GM19452 (cell line): ENCODE results near the gene ALG9.
"Not testable (repeated sequence)": the region's sequence is repeated elsewhere in the genome, so short reads cannot be mapped to it uniquely, and the experiment has no call there.

Source experiments
- ATAC-seq: cut with Tn5 transposase; IDR thresholded peaks from one replicate; pipeline ENCODE4 v1.9.1; 2021; ENCODE audit not compliant: unreplicated experiment

The ALG9 gene

DNA sequence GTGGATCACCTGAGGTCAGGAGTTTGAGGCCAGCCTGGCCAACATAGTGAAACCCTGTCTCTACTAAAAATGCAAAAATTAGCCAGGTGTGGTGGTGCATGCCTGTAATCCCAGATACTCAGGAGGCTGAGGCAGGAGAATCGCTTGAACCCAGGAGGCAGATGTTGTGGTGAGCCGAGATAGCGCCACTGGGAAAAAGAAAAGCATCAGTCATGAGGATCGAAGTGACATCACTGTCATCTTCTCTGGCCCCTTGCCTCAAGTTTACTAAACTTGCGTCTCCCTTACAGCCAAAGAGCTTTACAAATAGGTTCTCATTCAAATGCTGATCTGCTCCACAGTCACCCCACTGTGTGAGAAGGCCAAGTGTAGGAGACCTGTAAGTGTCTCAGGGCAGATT is 100.2 kb downstream of the ALG9 start:
- not testable (repeated sequence) for ATAC-seq

DNA sequence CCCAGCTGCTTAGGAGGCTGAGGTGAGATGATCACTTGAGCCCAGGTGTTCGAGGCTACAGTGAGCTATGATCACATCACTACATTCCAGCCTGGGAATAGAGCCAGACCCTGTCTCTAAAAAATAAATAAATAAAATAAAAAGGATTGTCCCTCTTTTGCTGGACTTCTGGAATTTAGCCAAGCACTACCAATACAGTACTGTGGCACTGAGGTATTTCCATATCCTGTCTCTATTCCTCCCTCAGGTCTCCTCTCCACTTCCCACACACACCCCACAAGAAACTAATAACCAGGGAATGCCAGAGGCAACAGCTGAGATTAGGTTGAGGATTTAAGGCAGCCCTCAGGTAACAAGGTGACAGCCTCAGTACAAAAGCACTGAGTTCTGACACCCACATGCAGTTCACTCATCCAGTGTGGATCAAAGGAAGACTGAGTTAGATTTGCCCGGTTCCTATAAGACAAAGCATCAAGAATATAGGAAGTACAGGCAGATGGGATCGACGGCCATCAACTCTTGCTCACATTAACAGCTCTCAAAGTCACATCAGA is 100.7 kb downstream of the ALG9 start:
- no peak for ATAC-seq

DNA sequence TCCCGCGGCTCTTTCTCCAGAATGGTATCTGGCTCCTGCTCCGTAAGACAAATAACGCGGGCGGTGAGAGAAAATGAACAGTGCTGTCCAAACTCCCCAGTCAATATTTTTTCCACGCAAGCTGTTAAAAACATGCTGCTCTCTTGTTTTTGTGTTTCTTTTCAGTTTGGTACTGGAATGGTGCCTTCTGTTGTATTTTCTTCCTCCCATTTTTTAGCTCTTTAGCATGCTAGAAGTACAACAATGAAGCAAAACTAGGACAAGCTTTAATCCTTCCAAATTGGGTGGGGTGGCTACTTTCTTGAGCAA is 104.6 kb downstream of the ALG9 start:
- ATAC-seq = no peak

DNA sequence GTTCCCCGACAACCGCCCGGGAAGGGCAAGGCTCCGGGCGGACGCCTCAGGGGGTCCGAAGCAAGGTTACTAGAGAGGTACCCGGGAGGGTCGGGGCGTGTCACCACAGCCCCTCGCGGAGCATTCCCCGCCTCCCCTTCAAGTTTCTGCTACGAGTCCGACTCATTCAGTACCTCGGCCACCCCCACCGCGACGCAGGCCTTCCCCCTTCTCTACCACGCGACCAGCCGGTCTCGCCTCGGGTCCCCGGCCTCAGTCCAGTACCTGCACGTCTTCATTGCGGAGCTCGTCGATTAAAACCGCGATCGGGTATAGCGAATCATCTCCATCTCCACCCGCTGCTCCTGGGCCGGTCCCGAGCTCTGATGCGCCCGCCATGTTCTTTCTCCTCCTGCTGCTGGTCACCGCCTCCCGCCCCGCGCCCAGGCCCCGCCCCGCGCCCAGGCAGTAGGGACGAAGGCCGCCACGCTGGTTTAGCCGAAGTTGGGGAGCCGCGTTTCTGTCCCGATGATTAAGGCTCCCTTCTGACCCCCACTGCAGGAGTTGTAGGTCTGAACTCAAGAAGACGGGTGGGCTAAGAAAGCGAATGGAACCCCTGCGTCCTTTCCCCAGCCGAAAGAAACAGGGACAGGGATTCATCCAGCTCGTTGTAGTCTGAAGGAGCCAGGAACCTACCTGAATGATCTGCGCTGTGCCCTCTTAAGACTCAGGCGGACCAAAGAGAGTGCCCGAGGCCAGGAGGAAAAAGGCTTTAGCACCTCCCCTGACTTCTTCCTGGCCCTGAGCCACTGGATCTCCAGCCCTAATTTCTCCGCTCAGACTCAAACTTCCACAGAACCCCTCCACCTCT is 105.2 kb downstream of the ALG9 start, which contains the start of gene PPP2R1B:
Gene PPP2R1B, minus strand, starts transcription at position 406 of the 850 bp plus-strand sequence. Its CDS starts 28 bp downstream, at position 378.
- ATAC-seq = peak; percentile 89

DNA sequence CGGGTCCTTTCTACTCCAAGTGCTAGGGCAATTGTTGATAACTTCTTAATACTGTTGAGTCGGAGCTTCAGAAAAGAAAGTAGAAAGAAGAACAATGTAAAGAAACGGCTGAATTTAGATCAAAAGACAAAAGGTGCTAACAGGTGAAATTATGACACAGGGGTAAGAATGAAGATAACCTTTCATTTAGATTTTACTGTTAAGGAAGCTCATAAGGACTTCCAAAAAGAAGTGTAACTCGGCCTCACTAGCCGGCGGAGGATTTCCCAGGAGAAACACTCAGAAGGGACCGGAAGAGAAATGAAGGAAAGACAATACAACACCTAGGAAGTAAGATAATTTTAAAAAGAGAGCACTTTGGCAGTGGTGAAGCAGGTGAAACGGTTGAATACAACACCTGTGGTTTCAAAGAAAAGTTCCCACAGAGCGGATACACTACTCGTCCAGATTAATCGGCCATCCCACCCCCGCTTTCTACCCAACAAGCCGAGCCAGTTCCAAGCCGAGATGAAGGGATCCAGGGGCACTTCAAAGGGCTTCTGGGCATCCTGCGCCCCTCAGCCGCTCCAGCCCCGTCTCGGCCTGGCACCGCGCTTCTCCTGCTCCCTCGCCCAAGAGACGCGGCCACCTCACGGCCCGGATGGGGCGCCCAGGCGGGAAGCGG is 105.9 kb downstream of the ALG9 start:
- peak; percentile 43 for ATAC-seq

DNA sequence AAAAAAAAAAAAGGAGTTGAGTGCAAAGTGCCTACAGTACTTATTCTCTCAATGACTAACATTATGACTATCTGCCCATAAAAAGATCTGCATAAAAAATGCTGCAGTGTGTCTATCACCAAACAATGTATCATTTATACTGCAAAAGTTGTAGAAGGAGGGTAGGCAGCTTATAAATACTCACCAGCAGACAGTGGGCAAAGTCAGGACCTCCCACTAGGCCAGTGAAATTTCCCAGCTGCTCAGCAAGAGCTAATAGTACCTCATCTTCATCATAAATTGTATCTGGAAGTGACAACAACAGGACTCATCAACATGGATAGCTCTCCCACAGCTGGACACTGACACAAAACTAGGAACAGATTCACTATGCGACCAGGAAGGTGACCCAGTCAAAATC is 106.8 kb downstream of the ALG9 start:
- no peak for ATAC-seq

DNA sequence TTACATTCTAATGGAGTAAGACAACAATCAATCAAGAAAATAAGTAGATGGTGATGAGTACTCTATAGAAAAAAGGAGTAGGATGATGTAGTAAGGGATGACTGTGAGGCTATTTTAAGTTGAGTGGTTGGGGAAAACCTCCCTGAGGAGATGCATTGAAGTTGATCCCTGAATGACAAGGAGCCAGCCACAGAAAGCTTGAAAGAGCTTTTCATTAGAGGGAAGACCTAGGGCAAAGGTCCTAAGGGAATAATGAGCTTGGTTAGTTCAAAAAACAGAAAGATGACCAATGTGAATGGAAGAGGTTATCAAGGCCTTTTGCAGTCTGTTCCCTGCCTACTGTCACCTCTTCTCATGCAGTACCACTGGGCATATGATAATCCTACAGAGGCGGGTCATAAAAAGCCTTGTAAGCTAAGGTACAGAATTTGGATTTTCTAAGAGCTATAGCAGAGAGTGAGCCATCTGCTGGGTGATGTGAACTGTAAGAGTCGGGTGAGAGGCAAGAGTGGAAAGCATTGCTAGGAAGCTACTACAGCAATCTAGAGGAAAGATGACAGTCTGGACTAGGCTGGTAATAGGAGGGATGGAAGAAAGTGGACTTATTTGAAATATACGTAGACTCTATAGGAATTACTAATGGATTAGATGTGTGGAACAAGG is 108.3 kb downstream of the ALG9 start:
- ATAC-seq = no peak

DNA sequence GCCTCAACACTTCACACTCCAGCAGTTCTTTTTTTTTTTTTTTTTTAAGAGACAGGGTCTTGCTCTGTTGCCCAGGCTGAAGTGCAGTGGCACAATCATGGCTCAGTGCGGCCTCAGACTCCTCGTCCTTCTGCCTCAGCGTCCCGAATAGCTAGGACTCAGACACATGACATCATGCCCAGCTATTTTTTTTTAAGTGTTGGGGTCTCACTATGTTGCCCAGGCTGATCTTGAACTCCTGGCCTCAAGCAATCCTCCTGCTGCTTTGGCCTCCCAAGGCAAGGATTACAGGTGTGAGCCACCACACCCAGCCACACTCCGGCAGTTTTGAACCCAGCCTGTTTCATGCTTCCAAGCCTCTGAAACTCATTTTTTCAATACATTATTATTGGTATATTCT is 108.9 kb downstream of the ALG9 start:
- no peak for ATAC-seq

DNA sequence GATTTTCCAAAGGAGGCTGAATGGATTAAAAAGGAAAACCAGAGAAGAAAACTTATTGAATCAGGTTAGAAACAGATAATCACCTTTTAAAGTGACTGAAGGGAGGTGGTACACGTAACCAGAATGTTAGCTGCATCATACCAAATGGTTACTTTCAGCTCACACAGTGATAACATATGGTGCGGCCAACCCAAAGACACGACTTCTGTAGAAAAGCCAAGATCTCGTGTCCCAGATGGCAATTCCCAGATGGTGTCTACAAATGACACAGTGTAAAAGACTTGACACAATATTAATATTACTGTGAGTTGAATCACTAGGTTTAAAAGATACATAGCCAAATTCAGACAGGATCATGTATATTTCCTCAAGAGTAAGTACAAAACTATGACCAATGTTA is 110.3 kb downstream of the ALG9 start:
- no peak for ATAC-seq

DNA sequence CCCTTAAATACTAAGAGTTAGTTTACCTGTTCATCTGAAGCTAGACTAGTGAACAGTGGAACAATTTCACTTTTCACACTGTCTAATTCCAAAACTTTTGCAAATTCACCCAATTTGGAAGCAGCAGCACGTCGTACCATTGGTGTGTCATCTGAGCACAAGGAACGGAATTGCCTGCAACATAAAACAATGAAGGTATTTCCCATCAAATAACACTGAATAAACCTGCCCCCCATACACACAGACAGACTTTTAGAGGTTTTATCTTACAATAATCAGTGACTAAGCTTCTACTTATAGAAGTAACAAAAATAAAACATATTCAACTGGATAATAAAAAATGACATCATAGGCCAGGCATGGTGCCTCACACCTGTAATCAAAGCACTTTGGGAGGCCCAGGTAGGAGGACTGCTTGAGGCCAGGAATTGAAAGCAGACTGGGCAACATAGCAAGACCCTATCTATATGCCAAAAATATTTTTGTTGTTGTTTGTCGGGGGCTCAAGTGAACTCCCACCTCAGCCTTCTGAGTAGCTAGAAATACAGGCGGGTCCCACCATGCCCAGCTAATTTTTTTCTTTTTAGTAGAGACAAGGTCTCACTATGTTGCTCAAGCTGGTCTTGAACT is 111.5 kb downstream of the ALG9 start:
- ATAC-seq = no peak

DNA sequence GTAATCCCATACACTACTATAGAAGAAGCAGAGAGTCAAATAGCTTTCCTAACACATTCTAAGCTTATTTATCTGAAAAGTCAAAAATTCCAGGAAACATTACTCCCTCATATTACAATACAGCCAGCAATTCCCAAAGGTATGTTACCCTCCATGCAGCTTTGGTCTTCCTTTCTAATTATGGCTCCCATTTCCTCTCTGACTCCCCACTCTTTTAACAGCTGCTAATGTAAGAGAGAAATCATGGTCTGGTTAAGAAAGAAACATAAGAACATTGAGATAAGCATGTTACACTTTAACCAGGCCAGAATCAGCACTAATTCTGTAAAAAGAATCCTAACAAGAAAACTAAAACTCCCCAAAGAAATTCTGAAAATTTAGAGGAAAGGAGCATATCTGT is 112.0 kb downstream of the ALG9 start:
- no peak for ATAC-seq

DNA sequence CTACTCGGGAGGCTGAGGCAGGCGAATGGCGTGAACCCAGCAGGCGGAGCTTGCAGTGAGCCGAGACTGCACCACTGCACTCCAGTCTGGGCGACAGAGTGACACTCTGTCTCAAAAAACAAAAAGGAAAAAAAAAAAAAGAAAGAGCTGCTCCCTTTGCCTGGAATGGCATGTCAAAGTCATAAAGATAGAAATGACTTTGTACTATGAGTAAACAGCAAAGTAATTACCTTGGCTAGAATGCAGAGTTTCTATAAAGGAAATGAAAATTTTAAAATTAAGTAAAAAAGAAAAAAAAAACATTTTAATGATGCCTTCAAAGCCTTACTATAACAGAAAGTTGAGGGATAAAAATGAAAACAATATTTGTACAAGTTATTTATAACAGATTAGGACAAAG is 115.3 kb downstream of the ALG9 start:
- no peak for ATAC-seq

DNA sequence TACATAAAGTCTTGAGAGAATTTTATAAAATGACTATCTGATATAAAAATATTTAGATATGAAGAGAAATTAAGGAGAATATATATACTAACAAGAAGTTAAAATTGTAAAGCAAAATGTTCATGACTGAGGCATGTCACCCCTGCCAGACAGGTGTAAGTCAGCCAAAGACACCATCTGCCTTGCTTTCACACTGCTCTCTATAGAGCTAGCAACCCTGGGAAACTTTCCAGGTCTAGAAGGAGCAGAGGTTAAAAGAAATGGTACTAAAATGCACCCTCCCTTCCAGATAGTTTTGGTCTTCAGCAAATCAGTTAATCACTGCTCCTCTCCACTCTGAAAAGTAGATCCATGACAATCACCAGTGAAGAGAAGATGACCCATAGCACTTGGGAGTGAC is 121.7 kb downstream of the ALG9 start:
- no peak for ATAC-seq

DNA sequence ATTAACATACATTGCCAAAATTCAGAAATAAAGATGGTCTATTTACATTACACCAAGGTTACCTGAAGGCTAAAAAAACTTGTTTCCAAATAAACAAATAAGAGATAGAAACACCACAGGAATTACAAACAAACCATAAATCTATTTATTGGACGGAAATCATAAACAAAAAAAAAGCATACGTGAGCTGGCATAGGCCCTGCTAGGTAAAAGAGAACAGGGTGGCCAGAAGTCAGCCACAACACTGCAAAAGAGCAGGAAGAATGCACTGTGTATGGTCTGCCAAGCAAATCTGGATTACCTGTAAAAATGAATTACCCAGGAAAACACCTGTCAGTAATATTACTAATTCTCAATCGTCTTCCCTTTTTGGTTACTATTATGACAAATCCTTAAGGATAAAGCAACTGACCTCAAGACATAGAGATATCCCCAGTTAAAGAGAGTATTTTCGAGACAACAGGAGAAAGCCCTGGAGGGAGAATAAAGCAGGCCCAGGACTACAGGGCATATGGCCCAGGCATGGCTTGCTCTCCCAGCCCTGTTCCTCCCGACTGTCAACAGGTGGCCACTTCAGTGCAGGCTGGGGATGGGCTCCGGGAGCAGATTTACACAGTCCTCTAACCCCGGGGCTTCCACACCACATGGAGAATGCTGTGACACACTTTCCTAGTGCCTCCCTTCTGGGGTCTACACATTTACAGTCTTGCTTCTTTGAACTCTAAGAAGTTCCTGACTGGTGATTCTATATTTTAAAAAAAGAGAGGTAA is 123.2 kb downstream of the ALG9 start:
- no peak for ATAC-seq

DNA sequence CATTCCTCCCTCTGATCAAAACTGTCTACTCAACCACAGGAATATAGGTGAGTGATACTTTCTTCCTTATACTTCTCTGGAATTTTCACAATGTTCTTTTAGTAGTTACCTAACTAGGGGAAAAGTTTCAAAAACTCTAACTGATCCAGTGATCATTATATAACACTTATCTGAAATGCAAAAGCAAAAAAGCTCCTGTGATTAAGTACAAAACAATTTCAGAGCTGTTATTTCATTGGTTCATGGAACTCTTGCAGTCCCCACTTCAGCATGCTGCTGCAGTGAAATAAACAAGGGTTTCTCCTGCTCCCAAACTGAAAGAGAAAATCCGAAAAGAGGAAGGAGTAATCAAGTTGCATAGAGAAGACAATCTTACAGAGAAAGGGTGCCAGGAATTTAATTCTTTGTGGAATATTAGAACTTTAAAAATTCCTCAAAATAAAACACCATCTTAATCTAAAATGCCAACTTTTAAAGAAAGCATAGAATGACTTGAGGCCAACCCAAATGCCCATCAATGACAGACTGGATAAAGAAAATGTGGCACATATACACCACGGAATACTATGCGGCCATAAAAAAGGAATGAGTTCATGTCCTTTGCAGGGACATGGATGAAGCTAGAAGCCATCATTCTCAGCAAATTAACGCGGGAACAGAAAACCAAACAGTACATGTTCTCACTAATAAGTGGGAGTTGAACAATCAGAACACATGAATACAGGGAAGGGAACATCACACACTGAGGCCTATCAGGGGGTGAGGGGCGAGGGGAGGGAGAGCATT is 125.5 kb downstream of the ALG9 start:
- no peak for ATAC-seq

DNA sequence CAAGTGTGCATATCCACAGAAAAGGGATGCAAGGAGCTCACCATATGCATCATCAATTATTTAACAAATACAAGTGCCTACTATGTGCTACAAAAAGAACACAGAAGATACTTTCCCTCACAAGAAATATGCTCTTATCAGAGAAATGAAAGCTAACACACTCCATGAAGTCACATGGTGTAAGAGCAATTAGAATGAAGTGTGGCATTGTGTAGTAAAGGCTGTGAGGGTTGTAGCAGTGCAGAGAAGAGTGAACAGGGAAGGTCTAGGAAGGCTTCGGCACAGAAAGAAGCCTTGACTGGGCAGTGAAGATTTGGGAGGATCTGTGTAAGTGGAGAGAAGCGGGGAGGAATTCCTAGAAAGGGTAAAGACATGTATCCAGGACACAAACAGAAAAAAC is 127.7 kb downstream of the ALG9 start:
- no peak for ATAC-seq

DNA sequence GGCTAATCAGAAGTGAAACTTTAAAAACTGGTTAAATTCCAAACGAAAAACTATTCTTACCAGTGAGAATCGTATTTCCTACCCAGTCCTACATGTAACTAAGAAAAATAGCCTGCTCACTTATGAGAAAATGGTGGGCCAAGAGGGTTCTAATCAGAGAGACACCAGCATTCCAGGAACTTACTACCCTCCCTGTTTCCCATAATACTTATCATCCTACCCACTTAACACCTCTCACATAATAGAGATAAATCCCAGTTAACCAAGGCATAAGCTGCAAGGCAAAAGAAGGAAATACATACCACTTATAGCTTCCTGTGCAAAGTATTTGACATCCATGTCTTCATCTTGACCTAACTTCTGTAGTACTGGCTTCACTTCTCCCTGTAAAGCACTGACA is 129.6 kb downstream of the ALG9 start:
- ATAC-seq = no peak

DNA sequence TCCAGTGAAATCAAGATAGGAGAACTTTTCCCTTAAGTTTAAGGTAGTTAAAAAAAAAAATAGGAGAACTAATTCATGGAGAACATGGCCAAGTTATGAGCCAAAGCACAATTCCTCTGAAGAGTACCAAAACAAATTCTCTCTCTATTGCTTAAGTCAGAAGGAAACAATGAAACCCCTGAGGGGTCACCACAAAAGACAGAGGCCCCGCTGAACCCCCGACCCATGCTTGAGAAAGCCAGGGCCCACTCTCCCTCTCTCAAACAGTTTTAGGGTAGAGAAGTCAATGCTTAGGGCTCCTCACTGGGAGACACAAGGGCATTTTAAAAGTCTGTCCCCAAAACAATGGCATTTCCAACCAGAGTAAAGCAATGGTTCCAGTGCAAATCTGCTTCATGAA is 132.1 kb downstream of the ALG9 start:
- ATAC-seq = no peak

DNA sequence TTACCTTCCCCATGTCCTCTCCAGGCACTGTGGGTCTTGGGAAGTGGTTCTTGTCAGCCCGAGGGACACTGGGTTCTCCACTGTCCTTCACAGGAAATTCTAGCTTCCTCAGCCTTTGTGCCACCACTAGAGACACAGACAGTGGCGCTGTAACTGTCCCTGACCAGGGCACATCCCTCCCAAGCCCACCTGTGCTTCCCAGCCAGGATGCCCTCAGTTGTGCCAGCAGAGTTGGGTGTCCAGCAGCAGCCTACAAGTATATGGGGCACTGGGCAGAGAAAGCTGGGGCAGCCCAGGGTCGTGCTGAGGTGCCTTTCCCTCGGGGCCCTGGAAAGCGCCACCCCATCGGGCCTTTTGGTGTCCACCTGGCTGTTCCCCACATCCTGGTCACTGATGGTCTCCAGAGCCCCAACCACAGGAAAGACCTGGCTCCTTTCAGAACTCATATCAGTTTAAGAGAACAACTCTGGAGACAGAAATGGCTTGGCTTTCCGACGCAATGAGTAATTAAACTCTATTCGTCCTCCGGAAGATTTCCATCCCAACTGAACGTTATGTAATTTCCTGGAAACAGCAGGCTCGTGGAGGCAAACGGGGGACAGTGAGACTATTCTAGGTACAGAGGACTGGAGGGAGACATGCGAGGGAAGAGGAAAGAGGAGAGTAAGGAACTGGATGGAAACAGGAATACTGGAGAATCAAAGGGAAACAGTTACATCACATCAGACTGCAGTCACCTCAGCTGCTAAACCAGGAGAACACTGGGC is 133.8 kb downstream of the ALG9 start:
- ATAC-seq = no peak
